IMR-90 (cell line): ENCODE data around the gene NTRK3. TPM values are rescaled to one million over a fixed set of nuclear protein-coding genes. Genes with fewer than 3 reads are reported as not detected.

Source experiments
- ATAC-seq: fragments of 200-7000 bp; cut with Tn5 transposase; 2 replicates; pipeline ENCODE4 v1.9.1; 2020; ENCODE audit warnings: low read depth, mild to moderate bottlenecking, moderate library complexity
- BruUV-seq: library from RNA; stranded (reverse); fragments of 400-500 nt; replicated peaks from 2 replicates; lab custom pipeline; 2021; lab: Mats Ljungman, UMichigan
- CTCF ChIA-PET: fragments of 300-600 bp; formaldehyde crosslinking; extraction: SDS; loops from one replicate; lab custom pipeline; 2021; ENCODE audit warnings: antibody characterized with exemption; lab: Yijun Ruan, JAX
- POLR2A ChIA-PET: fragments of 300-600 bp; sonication (Branson Sonifier 250); formaldehyde crosslinking; loops from one replicate; lab custom pipeline; 2022; ENCODE audit warnings: antibody characterized with exemption; ENCODE audit not compliant: unreplicated experiment; lab: Charles Lee
- DNase-seq: peaks from one replicate; pipeline ENCODE4 v3.0.0; 2013
- H2AFZ ChIP-seq: replicated peaks from 2 replicates; pipeline ENCODE3; 2013; ENCODE audit warnings: low read length, mild to moderate bottlenecking; ENCODE audit not compliant: poor library complexity
- H2AK5ac ChIP-seq: 2 replicates; pipeline ENCODE4 v1.6.1; 2013; ENCODE audit warnings: low read depth, low read length, inconsistent platforms
- H2AK9ac ChIP-seq: replicated peaks from 2 replicates; pipeline ENCODE3; 2013; ENCODE audit warnings: mild to moderate bottlenecking, low read depth, low read length, moderate library complexity; ENCODE audit not compliant: poor library complexity
- H2BK120ac ChIP-seq: 2 replicates; pipeline ENCODE4 v1.6.1; 2013; ENCODE audit warnings: low read depth, low read length, inconsistent platforms
- H2BK15ac ChIP-seq: 3 replicates; pipeline ENCODE4 v1.6.1; 2013; ENCODE audit warnings: low read depth, low read length, inconsistent platforms
- H2BK20ac ChIP-seq: 2 replicates; pipeline ENCODE4 v1.6.1; 2013; ENCODE audit warnings: low read depth, mild to moderate bottlenecking, inconsistent platforms, low read length, moderate library complexity
- H2BK5ac ChIP-seq: 2 replicates; pipeline ENCODE4 v1.6.1; 2013; ENCODE audit warnings: mild to moderate bottlenecking, low read depth, low read length, inconsistent platforms; ENCODE audit not compliant: poor library complexity, severe bottlenecking
- H3K14ac ChIP-seq: replicated peaks from 2 replicates; pipeline ENCODE4 v1.6.1; 2013; ENCODE audit warnings: low read depth, low read length, inconsistent platforms
- H3K18ac ChIP-seq: 2 replicates; pipeline ENCODE4 v1.6.1; 2013; ENCODE audit warnings: low read depth, low read length, control low read depth
- H3K23ac ChIP-seq: 2 replicates; pipeline ENCODE4 v1.6.1; 2013; ENCODE audit warnings: low read depth, low read length, inconsistent platforms
- H3K27ac ChIP-seq: 2 replicates; pipeline ENCODE4 v1.5.1; 2013; ENCODE audit warnings: mild to moderate bottlenecking, control low read depth, low read length; ENCODE audit not compliant: insufficient read depth
- H3K27me3 ChIP-seq: 2 replicates; pipeline ENCODE4 v1.6.1; 2013; ENCODE audit warnings: low read length; ENCODE audit not compliant: control insufficient read depth, insufficient read depth
- H3K36me3 ChIP-seq: 2 replicates; pipeline ENCODE4 v1.6.1; 2013; ENCODE audit warnings: low read length, mixed read lengths; ENCODE audit not compliant: control insufficient read depth, insufficient read depth
- H3K4ac ChIP-seq: 2 replicates; pipeline ENCODE4 v1.6.1; 2013; ENCODE audit warnings: low read depth, low read length, inconsistent platforms
- H3K4me1 ChIP-seq: 2 replicates; pipeline ENCODE4 v1.6.1; 2013; ENCODE audit warnings: low read length, mixed read lengths; ENCODE audit not compliant: control insufficient read depth, insufficient read depth
- H3K4me2 ChIP-seq: 2 replicates; pipeline ENCODE4 v1.6.1; 2013; ENCODE audit warnings: low read depth, mild to moderate bottlenecking, control low read depth, low read length, moderate library complexity
- H3K4me3 ChIP-seq: 2 replicates; pipeline ENCODE4 v1.5.1; 2013; ENCODE audit warnings: low read depth, mild to moderate bottlenecking, control low read depth, low read length, moderate library complexity; ENCODE audit not compliant: insufficient read depth
- H3K56ac ChIP-seq: 2 replicates; pipeline ENCODE4 v1.6.1; 2013; ENCODE audit warnings: low read length, inconsistent platforms; ENCODE audit not compliant: insufficient read depth; ENCODE audit errors: extremely low read depth
- H3K79me1 ChIP-seq, 2 experiments: 2 replicates each; pipeline ENCODE4 v1.6.1; 2013; ENCODE audit warnings: low read length in 2 of 2, inconsistent platforms in 1 of 2, low read depth in 1 of 2
- H3K9ac ChIP-seq: 2 replicates; pipeline ENCODE4 v1.6.1; 2013; ENCODE audit warnings: low read depth, low read length, control low read depth
- H3K9me1 ChIP-seq: 2 replicates; pipeline ENCODE4 v1.6.1; 2013; ENCODE audit warnings: low read length, inconsistent platforms; ENCODE audit not compliant: insufficient read depth
- H3K9me3 ChIP-seq: 2 replicates; pipeline ENCODE4 v1.6.1; 2013; ENCODE audit warnings: low read length; ENCODE audit not compliant: control insufficient read depth, insufficient read depth
- H4K20me1 ChIP-seq: 2 replicates; pipeline ENCODE4 v1.6.1; 2013; ENCODE audit warnings: low read length, inconsistent platforms; ENCODE audit not compliant: insufficient read depth
- H4K5ac ChIP-seq: 2 replicates; pipeline ENCODE4 v1.6.1; 2013; ENCODE audit warnings: mild to moderate bottlenecking, low read depth, low read length, control low read depth
- H4K8ac ChIP-seq, 2 experiments: 2 replicates each; pipeline ENCODE4 v1.6.1; 2013; ENCODE audit warnings: low read depth in 2 of 2, low read length in 2 of 2, control low read depth in 1 of 2, inconsistent platforms in 1 of 2
- H4K91ac ChIP-seq: 2 replicates; pipeline ENCODE4 v1.6.1; 2013; ENCODE audit warnings: low read depth, low read length, inconsistent platforms; ENCODE audit not compliant: insufficient read depth
- WGBS, 2 experiments: methylation state at CpG; one replicate each; pipeline versions ENCODE4 v1.1.5 to v1.1.7; 2013; ENCODE audit warnings: missing lambda C conversion rate in 2 of 2; ENCODE audit not compliant: insufficient read length in 1 of 2; ENCODE audit errors: extremely low coverage in 2 of 2; 5-methylcytosine and 5-hydroxymethylcytosine counted together
- dilution Hi-C: fragments of 300-500 bp; cut with HindIII; formaldehyde crosslinking; loops from one replicate; pipeline ENCODE4 v1.14.3; 2018; ENCODE audit warnings: low sequenced_read_pairs; ENCODE audit not compliant: unreplicated experiment
- in situ Hi-C: fragments of 300-500 bp; cut with MboI; formaldehyde crosslinking; loops from 3 replicates; pipeline ENCODE4 v1.14.3; 2019; ENCODE audit warnings: low sequenced_read_pairs, inconsistent platforms, mixed read lengths
- intact Hi-C: fragments of 100-400 bp; cut with micrococcal nuclease; formaldehyde crosslinking; loops from 2 replicates; pipeline ENCODE4 v1.10.0; 2022
- polyA plus RNA-seq, 3 experiments: library from polyadenylated mRNA; depleted of rRNA; stranded (reverse); fragments of >200 nt; gene quantifications; 2 replicates each; pipeline ENCODE4 v1.2.3, GENCODE V29; 2012; ENCODE audit warnings: low replicate concordance in 1 of 3
- total RNA-seq: library from RNA; depleted of rRNA; stranded (reverse); fragments of >200 nt; gene quantifications from 2 replicates; pipeline ENCODE4 v1.2.3, GENCODE V29; 2012
- TF ChIP-seq, protein P1 (sequence below): fragments of 150-350 bp; IDR thresholded peaks from 2 replicates; pipeline ENCODE4 v1.6.1; 2016; ENCODE audit warnings: low read depth, mild to moderate bottlenecking, low read length, moderate library complexity, borderline replicate concordance

NTRK3 gene
- total and polyA plus RNA-seq, 2 of the 4 experiments (the other 2 are of a cell fraction), result under 0.01 to 0.15 TPM

DNA sequence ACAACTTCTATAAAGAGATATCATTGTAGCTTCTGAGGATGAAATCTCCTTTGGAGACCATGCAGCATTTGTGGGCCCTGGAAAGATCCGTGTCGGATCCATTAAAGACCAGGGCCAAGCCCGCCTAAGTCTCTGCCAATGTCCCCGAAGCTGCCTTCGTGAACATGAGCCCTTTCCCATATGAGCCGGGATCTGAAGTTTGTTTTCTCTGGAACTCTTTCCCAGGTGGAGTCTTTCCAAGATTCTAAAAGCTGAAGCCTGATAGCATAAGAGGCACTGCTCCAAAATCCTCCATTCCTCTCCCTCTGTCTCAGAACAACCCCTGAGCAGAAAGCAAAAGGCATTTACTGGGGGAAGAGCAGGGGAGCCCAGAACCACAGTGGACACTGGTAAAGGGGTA is 274.6 kb downstream of the NTRK3 start:
- BruUV-seq, result no TSS peak
- Histone ChIP-seq H3K79me1 (no peaks in the 10 kb centered on the region), H3K9me1 (no peaks in the 10 kb centered on the region), H2AK5ac (no peak overlapping the region), H4K5ac (no peak overlapping the region), H4K8ac (no peak overlapping the region), H2BK5ac (no peak overlapping the region), H2BK120ac (no peak overlapping the region), H3K14ac (no peak overlapping the region), H4K91ac (no peak overlapping the region), H3K4ac (no peak overlapping the region), H3K9me3 (peaks cover 5% of the 10 kb centered on the region), H3K23ac (no peak overlapping the region), H2BK20ac (no peak overlapping the region), H3K4me3 (no peak overlapping the region), H3K56ac (no peak overlapping the region), H2AK9ac (no peak overlapping the region), H3K36me3 (no peaks in the 10 kb centered on the region), H3K4me1 (no peaks in the 10 kb centered on the region), H3K27me3 (no peaks in the 10 kb centered on the region), H3K27ac (no peak overlapping the region), H4K20me1 (no peaks in the 10 kb centered on the region), H3K4me2 (no peak overlapping the region), H2AFZ (no peak overlapping the region), H2BK15ac (no peak overlapping the region), H3K9ac (no peak overlapping the region), H3K18ac (no peak overlapping the region)
- ChIA-PET POLR2A (no interaction called here), CTCF (no interaction called here)
- ATAC-seq (no peak), DNase-seq (no peak)
- intact Hi-C loops, result no loop called here
- dilution Hi-C loops, result no loop called here
- TF ChIP-seq, protein P1, sequence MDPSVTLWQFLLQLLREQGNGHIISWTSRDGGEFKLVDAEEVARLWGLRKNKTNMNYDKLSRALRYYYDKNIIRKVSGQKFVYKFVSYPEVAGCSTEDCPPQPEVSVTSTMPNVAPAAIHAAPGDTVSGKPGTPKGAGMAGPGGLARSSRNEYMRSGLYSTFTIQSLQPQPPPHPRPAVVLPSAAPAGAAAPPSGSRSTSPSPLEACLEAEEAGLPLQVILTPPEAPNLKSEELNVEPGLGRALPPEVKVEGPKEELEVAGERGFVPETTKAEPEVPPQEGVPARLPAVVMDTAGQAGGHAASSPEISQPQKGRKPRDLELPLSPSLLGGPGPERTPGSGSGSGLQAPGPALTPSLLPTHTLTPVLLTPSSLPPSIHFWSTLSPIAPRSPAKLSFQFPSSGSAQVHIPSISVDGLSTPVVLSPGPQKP, result no peak
- in situ Hi-C loops, result no loop called here
- 40% methylated on average over 1 of the region's 6 CpGs; no CpG with 5 or more reads in 1 of the 2 experiments for WGBS, 2 experiments
